GM18520 (cell line): Measurements from ENCODE around the gene JARID2.

ENCODE experiments used
- ATAC-seq: cut with Tn5 transposase; IDR thresholded peaks from one replicate; pipeline ENCODE4 v1.9.1; 2021; ENCODE audit not compliant: unreplicated experiment

JARID2 gene

GRCh38 chr6:15434823-15435380 lies 189.0 kb downstream of the JARID2 start:
- ATAC-seq, result no peak

GRCh38 chr6:15435468-15435867 lies 189.6 kb downstream of the JARID2 start:
- ATAC-seq, result no peak

GRCh38 chr6:15436451-15436850 lies 190.6 kb downstream of the JARID2 start:
- ATAC-seq, result no peak

GRCh38 chr6:15437090-15437635 lies 191.3 kb downstream of the JARID2 start:
- no peak for ATAC-seq

GRCh38 chr6:15439410-15440025 lies 193.6 kb downstream of the JARID2 start:
- ATAC-seq, result no peak

GRCh38 chr6:15440040-15440439 lies 194.2 kb downstream of the JARID2 start:
- no peak for ATAC-seq

GRCh38 chr6:15441215-15441868 lies 195.5 kb downstream of the JARID2 start:
- ATAC-seq, result no peak

- no peak for ATAC-seq
These were observed 196.1 kb downstream of the JARID2 start for GRCh38 chr6:15441981-15442380.

- no peak for ATAC-seq
These were observed 196.6 kb downstream of the JARID2 start for GRCh38 chr6:15442467-15442866.

- ATAC-seq, result no peak
These were observed 197.4 kb downstream of the JARID2 start for GRCh38 chr6:15443119-15443830.

- ATAC-seq, result no peak
These were observed 198.3 kb downstream of the JARID2 start for GRCh38 chr6:15444081-15444731.

GRCh38 chr6:15444881-15445280 lies 199.0 kb downstream of the JARID2 start:
- ATAC-seq, result no peak

- no peak for ATAC-seq
These were observed 201.8 kb downstream of the JARID2 start for GRCh38 chr6:15447546-15448267.

- ATAC-seq, result no peak
These were observed 203.1 kb downstream of the JARID2 start for GRCh38 chr6:15449011-15449410.

GRCh38 chr6:15451738-15452137 lies 205.9 kb downstream of the JARID2 start:
- ATAC-seq, result no peak

GRCh38 chr6:15452182-15452941 lies 206.5 kb downstream of the JARID2 start:
- ATAC-seq, result no peak

GRCh38 chr6:15453186-15453585 lies 207.3 kb downstream of the JARID2 start:
- ATAC-seq, result no peak

- no peak for ATAC-seq
These were observed 207.8 kb downstream of the JARID2 start for GRCh38 chr6:15453622-15454021.

- ATAC-seq, result no peak
These were observed 210.6 kb downstream of the JARID2 start for GRCh38 chr6:15456422-15456821.
